ENCODE measurements around the gene TNFAIP8.

Gene TNFAIP8

DNA sequence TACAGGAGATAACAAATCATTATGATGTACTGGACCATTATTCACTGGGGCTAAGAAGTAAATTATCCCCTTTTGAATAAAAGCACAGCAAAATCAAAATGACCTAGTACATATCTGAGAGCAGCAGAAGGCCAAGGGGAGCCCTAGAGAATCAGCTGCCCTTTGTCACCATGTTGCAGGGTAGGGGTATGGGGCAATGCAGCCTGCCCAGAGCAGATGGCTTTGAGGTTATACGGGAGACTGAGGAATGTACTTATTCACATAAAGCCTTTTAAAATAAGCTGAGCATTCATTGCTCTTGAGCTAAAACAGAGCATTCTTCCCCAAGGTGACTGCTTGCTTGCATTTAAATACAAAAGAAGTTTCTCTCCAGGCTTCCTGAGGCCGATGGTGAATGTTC is 2.6 kb upstream of the TNFAIP8 start:
- FAIRE-seq, result no peak

DNA sequence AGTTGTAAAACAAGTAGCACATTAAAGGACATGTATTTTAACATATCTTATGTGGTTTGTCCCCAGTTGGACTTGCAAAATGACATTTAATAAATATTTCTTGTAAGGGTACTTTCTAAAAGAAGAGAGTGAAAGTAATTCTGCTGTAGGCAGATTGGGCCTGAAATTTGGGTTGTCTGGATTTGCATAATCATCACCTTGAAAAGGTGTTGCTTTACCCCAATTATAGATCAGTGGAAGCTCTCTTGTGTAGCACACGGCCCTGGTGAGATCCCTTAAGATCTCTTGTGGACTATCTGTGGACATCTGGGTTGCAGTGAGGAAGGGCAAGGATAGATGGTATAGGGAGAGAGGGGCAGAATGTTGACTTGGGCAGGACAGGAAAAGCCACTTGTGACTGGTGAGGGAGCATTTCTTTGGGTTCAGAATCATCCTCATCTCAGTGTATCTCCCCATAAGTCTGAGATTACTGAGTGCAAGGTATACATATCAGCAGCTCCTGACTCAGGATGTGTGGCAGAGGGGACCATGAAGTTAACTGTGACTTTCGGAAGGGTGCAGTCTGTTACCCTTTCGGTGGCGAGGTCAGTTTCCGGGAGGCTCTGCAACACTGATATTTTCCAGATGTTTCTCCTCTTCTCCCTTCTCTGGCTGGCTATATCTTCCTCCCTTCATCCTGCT is 2.0 kb upstream of the TNFAIP8 start:
- FAIRE-seq, result no peak

- no peak for FAIRE-seq
Observed at GRCh38 chr5:119354537-119355243, 1.1 kb upstream of the TNFAIP8 start.

DNA sequence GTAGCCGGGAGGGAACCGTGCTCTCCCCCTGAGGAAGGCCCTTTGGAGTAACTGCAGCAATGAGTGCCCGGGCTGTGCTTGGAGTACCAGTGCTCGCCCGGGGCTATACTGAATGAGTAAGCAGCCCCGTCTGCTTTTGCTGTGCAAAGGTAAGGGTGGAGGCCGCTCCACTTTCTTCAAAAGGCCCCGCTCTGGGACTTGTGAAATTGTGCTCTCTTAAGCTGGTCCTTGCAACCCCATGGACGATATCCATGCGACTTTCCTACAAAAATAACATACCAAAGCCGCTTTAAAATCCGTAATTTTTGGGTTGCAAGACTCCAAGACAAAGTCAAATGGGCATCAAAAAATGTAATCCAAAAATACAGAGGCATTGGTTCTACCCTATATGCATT is 578 bp upstream of the TNFAIP8 start:
- FAIRE-seq, result no peak

DNA sequence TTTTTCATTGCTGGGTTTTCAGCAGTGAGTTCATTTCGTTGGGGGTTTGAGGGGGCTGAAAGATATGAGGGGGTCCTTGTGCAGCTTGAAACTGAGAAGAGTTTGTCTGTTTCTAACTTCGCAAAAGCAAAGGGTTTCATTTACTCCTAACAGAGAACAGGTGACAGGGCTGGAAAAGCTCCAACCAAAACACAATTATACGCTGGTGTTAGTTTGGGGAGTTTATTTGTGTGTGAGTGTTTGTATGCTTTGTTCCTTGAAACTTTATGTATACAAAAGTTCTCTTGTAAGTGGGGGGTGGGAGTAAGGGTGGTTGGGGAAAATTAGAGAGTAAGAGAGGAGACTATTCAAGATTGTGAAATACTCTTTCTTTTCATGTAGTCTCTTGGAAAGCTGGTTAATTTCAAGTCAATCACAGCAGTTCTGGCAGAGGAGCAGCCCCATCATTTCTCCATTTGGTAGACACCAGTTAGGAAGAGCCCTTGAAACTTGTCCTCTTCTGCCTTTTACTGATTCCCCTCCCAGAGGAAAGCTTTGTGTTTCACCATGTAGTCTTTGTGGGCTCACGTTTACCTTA is 881 bp downstream of the TNFAIP8 start:
- FAIRE-seq, result no peak

DNA sequence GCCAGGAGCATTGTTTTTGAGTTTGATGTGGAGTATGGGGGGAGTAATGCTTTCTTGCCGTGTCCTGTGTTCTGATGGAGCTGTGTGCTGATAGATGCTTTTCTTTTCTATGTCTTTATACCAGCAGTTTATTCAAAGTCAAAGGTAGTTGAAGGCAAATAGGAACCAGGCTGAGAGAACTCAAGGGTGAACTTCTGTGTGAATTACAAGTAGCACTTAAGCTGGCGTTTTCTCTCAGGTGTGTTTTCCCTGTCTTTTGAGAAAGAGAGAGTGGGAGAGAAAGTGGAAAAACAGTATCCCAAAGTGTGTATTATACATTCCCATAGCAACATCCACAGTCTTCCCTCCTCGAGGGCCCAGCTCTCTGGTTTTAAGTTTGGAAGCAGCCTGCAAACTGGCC is 1.5 kb downstream of the TNFAIP8 start:
- no peak for FAIRE-seq

GRCh38 chr5:119357808-119358529 is 2.1 kb downstream of the TNFAIP8 start:
- no peak for FAIRE-seq

DNA sequence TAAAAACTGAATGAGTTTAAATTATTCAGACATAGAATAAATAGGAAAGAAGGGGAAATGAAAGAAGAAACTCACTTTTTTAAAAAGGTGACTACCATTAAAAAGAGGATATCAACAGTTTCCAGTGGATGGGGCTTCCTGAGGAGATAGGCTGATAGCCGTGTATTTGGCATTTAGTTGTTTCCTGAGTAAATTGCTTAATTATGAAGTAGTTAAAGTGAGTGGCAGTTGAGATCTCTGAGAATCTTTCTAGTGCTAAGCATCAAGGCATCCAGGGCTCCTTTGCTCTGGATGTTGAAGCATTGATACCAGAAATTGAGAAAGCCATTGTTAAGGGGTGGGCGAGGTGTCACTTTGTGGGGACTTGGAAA is 2.7 kb downstream of the TNFAIP8 start:
- no peak for FAIRE-seq

DNA sequence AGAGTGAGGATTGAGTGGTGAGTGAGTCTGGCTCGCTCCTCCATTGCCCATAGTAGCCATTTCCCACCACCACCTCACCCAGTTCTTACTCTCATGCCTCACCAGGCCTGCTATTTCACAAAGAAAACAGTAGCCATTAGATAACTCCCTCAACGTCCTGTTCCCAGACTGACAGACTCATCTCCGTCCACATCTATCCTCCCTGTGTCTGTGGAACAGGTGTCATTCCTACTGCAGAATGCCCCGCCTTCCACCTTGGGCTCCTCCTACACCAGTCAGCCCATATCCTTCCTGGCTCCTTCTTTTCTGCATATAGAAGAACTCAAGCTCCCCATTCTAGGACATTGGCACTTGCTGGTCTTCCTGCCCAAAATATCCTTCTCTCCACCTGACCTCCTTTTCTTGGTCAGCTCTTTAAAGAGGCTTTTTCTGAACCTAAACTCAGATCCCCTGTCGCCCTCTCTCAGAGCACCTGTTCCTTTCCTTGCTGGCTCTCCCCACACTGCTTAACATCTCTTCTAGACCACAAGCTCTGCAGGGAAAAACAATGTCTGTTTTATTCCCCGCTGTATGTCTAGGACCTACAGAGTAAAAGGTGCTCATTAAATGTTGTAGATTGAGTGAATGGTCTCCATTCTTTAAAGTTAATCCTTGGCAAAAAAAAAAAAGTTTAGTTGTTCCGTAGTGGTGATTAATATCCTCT is 3.2 kb downstream of the TNFAIP8 start:
- no peak for FAIRE-seq

DNA sequence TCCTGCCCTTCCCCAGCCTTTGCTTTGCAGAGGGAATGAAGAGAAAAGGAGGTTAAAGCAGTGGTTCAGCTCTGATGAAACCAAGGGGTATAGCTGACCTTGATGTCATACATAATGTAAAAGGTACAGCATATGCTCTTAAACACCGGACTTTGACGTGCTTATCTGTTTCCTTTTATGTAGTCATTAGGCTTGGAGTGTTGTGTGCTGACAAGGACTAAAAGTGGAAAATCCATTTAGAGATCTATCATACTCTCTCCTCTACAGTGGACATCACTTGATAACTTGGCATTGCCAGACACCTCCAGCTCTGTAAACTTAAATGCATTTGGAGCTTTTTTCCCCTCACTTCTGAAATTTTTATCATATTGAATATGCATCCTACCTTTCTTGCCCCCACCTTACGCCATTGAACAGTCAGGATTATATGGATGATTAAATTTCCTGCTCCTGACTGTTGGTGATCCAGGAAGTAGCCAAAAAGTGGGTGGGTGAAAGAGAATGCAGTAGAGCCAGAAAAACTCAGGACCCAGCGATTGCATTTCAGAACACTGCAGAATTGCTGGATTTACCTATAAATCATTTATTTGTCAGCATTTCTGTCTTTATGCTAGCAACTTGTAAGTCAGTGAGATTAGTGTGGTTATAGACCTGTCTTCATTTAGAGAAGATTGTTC is 4.1 kb downstream of the TNFAIP8 start:
- no peak for FAIRE-seq

- FAIRE-seq, result no peak
Observed at GRCh38 chr5:119360905-119361593, 5.2 kb downstream of the TNFAIP8 start.

- FAIRE-seq, result no peak
Observed at GRCh38 chr5:119361594-119362125, 5.8 kb downstream of the TNFAIP8 start.

DNA sequence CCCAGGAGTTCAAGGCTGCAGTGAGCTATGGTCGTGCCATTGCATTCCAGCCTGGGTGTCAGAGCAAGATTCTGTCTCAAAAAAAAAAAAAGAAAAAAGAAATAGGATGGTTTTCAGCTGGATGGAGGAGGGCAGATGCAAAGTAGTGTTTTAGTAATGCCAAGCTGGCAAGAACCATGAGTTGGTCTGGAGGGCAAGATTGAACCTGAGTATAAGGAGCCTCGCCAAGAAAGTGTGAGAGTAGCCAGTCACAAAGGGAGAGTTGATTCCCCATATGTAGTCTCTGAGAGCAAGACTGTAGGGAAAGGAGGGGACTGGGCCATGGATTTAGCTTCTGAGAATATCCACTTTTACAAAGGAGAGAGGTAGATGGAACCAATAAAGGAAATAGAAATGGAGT is 6.9 kb downstream of the TNFAIP8 start:
- FAIRE-seq, result no peak

DNA sequence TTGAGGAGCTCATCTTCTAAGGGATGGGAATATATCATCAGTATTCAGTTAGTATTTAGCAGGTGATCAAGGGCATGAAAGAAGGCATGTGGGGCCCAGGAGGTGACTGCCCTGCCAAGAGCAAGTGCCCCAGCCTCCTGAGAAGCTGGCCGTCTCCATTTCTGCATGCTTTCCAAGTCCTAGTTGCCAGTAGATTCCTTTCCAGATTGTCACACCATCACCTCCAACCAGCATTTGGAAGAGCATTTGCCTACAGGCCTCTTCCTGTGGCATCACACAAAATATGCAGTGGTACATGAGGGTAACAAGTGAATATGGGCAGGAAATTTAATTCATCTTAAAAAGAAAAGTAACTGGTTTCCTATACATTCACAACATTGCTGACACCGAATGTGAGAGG is 7.5 kb downstream of the TNFAIP8 start:
- no peak for FAIRE-seq

- FAIRE-seq, result no peak
Observed at GRCh38 chr5:119363936-119364335, 8.1 kb downstream of the TNFAIP8 start.

DNA sequence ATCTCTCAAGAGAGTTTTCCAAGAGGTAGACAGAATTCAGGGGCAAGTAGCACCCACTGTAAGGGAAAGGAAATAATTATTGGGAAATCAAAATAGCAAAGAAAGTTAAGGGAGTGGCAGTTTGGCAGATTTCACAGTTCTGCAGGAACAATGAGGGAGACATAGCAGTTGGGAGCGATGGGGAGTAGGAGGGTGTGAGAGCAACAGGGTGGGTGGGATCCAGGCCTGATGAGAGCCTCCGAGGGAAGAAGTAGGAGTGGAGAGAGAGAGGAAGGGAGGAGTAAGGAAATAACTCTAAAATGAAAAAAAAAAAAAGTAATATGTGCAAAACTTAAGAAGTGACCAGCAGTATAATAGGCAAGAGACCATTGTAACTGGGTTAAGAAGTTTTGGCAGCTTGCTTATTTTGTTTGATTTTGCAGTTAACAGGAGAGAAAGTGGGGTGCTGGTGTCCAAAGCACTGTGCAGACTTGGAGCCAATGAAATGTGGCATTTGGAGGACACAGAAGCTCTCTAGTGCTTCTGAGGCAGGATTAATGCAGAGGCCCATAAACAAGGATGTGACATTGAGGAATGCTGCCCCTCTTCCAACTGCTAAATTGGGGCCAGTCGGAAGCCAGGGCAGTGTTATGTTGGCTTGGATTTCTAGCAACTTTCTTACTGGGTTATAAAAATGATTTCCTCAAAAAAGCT is 10.2 kb downstream of the TNFAIP8 start:
- no peak for FAIRE-seq

DNA sequence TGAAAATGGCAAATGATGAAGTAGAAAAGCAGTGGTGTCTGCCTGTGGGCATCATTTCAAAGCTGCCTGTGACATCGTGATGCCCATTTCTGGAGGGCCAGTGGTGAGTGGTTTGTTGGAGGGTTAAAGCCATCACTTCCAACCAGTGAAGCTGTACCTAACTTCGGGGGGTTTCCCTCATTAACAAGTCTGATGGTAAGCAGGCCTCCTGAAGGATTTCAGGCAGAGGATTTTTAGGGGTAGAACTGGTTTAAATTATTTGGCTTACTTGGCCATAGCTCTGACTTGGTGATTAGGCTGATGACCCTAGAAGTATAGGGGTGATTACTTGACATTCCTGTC is 10.7 kb downstream of the TNFAIP8 start:
- no peak for FAIRE-seq

- no peak for FAIRE-seq
Observed at GRCh38 chr5:119367502-119368237, 11.9 kb downstream of the TNFAIP8 start.

DNA sequence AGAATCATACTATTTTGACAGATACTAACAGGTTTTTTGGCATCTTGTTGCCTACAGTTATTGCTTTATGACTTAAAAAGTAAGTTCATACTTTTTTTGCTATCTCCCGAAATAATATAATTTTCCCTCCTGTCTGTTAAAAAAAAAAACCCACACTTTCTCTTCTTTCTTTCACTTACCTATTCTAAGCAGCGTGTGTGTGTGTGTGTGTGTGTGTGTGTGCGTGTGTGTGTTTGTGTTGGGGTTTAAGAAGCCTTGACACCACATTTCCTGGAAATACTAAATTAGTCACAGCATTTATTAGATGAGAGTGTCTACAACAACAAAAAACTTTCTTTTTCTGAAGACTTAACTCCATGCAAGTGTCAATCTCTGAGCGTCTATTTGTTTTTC is 12.4 kb downstream of the TNFAIP8 start:
- FAIRE-seq, result no peak

DNA sequence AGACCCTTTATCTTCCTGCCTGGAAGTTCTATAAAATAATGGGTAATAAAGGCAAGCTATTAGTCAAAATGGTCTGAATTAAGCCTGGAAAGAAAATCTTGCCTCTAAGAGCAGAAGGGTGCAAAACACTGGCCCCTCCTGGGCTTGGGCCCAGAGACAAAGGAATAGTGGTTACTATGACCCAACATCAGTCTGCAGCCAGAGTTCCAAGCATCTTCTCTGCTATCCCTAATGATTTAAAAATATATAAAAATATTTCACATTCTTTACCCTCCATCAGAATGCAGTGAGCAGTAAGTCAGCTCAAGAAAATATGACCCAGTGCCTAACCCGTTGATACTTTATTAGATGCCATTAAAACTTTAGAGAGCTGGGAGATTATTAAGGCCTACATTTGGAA is 14.7 kb downstream of the TNFAIP8 start:
- no peak for FAIRE-seq

Data from endometrium (tissue), 2 donors.